PFSK-1 (cell line): ENCODE data around the gene CEP192.

ENCODE experiments used
- FOXP2 ChIP-seq: optimal IDR thresholded peaks from 2 replicates; pipeline ENCODE3; 2011; ENCODE audit warnings: borderline replicate concordance, control low read depth, inconsistent platforms; ENCODE audit not compliant: insufficient read depth; ENCODE audit errors: extremely low read length, extremely low read depth
- POLR2AphosphoS5 ChIP-seq: IDR thresholded peaks from 2 replicates; pipeline ENCODE4 v1.6.1; 2012; ENCODE audit warnings: low read depth, mild to moderate bottlenecking, control low read depth, low read length, moderate library complexity
- REST ChIP-seq, 2 experiments: IDR thresholded peaks; 2 replicates each; pipeline versions ENCODE4 v1.6.1 to v1.8.0; 2011 to 2012; ENCODE audit warnings: low read depth in 2 of 2, low read length in 2 of 2, control low read depth in 1 of 2, inconsistent platforms in 1 of 2, mild to moderate bottlenecking in 1 of 2, moderate library complexity in 1 of 2; ENCODE audit not compliant: insufficient read depth in 1 of 2
- TAF1 ChIP-seq: IDR thresholded peaks from 2 replicates; pipeline ENCODE4 v1.6.1; 2012; ENCODE audit warnings: low read length, control low read depth, borderline replicate concordance; ENCODE audit not compliant: insufficient read depth

DNA sequence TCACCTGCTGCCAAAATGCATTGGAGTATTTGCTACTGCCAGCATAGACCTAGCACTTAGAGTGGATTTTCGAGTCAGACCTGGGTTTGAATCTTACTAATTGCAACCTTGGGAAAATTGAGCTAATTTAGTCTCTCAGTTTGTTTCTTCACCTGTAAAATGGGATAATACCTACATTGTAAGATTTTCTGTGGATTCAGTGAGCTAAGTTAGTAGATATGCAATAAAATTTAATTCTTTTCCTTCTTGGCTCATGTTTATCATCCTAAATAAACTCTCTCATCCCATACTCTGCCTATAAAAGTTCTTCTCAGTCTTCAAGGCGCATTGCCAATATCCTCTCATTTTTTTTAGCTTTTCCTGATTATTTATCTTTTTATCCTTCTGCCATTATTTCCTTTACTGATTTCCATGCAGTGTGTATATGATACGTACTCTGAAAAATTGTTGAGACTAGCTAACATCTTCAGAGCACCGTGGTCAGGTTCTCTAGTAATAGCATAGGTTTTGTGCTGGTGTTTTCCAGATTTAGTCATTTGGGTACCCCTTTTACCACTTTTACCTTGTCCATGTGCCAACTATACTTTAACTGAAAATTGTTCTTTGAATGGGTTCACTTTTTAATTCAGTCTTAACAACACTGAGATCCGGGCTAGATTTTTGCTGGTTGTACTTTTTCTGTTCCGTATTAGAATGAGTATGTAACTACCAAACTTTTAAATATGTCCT lies 7.3 kb downstream of the CEP192 start:
- TF ChIP-seq TAF1 (no peak), FOXP2 (no peak), REST (IDR thresholded peaks at IDR 0.05; ENCODE audit: insufficient read depth in 1 of 2, low read depth in 2 of 2, low read length in 2 of 2) (no peak), POLR2AphosphoS5 (no peak)
